ENCODE results near the gene ZNF451.

ZNF451 gene

DNA sequence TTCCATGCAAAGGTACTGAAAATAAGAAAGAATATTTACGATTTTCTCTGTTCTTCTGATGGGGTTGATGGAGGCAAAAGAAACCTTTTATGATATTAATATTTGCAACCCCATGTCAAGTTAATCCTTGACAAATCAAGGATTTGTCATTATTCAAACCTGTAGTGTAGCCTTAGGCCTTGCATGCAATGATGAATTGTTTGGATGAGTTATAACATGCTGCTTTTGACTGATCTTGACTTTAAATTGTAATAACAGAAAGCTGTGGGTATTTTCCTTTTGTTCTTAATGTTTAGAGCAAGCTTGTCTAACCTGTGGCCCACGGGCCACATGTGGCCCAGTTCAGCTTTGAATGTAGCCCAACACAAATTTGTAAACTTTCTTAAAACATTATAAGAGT is 69.1 kb downstream of the ZNF451 start:
- DNase-seq, result no peak

DNA sequence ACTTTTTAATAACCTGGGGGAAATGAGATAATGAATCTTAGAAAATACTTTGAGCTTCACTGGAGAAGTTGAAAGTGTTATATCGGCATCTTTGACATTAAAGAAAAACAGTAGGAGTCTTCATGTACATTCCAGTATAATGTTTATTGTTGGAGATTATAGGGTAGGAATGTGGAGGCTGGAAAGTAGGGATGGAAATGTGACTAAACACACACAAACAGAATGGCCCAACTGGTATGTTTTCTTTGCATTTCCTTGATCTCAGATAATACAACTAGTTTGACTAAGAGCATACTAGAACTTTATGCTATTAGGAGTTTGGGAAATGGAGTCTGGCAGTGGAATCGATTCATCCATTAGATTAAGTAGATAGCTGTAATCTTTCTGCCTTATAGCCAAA is 72.0 kb downstream of the ZNF451 start:
- DNase-seq, result no peak

DNA sequence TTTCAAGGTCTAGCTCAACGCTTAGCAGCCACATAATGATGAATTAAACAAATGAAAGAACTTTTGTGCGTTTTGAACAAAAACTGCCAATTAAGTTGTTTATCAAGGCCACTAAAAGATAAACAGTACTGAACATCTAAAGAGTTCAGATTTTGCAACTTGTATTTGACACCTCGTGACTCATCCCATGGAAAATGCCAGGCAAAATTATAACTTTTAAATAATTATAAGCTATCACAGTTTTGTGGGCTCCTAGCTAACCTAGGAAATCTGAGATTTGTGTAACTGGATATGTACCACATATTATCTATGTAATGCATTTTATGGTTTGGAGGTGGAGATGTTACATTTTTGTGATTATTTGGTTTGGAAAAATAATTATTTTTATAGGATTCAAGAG is 72.5 kb downstream of the ZNF451 start:
- no peak for DNase-seq

DNA sequence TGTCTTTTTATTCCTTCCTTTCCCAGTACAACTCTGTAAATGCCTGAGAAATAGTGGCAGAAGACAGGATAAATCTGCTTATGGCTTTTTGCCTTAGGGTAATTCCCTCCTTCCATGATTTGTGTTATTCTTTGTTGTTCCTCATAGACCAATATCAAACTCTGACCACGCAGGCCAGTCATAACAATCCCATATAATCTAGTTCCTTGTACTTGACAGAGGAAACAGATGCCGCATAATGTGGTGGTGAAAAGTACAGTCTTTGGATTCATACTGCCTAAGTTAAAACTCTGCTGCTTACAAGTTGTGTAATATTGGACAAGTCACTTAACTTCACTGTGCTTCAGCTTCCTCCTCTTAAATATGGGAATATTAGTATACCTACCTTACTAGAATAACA is 74.0 kb downstream of the ZNF451 start:
- no peak for DNase-seq

DNA sequence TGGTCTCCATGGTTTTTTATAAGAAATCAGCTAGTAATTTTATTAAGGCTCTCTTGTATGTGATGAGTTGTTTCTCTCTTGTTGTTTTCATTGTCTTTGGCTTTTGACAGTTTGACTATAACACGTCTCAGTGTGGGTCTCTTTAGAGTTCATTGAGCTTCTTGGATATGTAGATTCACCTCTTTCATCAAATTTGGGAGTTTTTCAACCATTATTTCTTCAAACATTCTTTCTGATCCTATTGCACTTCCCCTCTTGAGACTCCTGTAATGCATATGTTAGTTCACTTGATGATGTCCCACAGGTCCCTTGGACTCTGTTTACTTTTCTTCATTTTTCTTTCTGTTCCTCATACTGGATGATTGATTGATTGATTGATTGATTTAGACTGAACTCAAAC is 75.1 kb downstream of the ZNF451 start:
- no peak for DNase-seq

DNA sequence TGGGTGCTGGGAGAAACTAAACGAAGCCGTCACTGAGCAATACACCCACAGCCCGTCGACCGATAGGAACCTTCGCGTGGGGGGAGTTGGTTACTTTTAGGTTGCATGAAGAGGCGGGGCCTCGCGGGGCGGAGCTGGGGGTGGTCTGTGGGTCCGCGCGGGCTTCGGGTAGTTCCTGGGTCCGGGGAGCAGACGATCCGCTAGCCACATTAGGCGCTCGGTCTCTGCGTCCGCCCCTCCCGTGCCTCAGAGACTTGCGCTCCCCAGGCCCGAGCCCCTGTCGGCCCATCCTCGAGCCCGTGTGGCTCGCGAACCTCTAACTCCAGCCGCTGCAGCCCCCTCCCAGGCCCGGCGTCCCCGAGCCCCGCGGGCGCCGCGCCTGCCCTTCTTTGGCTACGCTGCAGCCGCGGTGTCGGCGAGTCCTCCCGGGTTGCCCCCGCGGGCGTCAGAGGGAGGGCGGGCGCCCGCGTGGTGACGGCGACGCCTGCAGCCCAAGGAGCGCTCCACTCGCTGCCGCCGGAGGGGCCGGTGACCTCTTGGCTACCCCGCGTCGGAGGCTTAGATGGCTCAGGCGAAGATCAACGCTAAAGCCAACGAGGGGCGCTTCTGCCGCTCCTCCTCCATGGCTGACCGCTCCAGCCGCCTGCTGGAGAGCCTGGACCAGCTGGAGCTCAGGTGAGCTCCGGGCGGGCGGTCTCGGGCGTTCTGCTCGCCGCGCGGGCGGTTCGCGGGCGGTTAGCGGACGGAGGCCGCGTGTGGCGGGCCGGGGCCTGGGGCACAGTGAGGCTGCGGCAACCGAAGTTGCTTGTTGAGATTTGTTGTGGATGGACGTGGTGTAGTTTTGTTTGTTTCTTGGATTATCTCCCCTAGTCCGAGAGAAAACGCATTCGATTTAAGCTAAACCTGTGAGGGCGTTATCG is 82.4 kb downstream of the ZNF451 start, which contains the start of gene BAG2:
TSS of gene BAG2 (plus strand) at position 191 of the 920 bp plus-strand sequence. CDS start at position 563, 372 bp downstream.
- DNase-seq, result no peak

DNA sequence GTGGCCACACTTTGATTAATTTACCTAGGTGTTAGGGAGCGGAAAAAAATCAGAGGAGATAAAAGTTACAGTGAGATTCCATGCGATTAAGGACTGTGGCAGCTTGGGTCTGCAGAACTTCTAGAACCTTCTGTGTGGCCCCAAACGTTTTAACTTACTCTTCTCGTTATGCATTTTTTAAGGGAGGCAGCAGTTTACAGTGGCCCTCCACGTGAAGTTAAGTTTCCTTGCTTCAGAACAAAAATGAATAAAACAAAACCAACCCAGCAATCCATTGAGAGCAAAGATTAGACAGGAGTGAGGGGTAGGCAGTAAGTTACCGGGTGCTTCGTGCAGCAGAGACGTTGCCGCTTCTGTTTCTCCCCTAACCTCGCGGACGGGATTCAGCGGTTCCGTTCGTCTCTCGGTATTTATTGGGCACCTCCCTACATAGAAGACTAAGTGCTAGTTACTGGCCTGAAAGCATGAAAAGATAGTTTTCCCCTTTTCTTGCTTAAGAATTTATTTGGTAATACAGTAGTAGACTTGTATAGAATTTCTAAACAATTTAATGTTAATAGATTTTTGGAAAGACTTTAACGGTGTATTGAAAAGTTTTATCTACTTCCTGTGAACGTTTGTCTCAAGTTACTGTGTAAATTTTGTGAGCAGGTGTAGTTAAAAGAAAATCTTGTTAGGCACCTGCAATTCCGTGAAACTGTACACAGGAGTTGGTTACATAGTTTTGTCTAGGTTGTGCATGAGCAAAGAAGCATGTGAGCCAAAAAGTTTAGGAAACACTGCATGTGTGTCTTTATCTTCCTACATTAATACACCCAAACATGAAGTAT is 83.3 kb downstream of the ZNF451 start:
- DNase-seq, result no peak

DNA sequence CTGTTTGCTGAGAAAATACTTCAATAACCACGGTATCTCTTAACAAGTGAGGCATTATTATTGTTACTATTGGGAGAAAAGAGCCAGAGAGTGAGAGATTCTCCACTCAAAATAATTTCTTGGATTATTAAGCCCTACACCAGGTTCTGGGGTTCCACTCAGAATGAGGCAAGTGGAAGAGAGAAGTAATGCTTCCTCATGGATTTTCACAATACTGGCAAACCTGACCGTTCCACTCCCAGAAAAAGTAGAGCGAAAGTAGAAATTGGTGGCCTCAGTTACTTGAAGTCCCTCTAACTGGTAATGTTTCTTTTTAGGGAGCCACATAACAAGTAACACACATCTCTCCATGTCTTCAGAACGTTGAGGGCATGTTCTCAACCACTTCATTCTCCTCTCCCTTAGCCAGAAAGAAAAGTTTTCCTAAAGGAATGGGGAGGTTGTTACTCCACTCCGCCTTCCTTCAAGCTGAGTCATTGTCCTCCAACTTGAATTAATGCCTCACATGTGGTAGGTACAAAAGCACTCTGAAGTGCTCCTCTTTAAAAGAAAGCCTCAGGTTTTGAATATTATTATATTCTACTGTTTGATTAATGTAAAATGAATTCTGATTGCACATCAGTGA is 84.0 kb downstream of the ZNF451 start:
- DNase-seq, result no peak

DNA sequence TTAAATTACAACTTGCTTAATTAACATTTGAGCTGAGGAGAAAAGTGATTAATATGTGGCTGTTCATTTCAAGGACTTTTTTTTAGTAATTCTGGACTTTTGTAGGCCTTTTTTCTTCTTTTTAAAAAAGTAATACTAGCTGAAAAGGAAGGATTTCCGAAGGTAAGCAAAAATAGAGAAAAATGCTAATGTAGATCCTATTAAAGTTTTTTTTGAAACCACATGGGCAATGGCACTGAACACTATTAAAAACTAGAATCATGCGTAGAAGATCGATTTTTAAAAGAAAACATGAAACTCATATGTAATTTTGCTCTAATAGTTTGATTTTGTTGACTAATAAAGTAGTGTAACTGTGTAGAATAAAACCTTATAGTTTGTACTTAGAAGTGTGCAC is 84.5 kb downstream of the ZNF451 start:
- DNase-seq, result no peak

DNA sequence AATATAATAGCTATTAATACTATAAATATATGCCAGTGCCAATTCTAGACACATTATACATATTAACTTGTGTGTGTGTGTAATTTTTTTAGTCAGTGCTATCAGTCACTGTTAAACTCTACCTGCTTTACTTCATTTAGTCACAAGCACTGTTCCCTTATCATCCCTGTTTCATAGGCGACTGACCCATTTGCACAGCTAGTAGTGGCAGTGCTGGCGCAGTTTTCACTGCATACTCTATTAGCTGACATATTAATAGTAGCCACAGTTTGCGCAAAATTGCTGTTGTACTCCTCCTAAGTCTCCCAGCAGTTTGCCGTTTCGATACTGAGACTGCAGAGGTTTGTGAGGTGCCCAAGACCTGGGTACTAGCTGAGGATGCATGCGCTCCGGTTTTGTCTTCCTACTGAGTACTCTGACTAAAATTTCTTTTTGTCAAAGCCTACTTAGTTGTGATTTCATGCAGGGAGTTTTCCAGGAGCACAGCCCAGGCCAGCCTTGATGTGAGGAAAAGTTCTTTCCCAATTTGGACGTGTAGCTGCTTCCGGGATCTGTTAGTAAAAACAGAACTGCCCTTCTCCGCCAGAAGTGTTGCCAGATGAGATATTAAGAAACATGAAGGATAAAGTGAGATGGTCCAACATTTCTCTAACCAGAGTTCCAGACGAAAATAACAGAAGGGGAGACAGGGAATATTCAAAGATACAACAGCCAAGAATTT is 87.7 kb downstream of the ZNF451 start:
- DNase-seq, result no peak

DNA sequence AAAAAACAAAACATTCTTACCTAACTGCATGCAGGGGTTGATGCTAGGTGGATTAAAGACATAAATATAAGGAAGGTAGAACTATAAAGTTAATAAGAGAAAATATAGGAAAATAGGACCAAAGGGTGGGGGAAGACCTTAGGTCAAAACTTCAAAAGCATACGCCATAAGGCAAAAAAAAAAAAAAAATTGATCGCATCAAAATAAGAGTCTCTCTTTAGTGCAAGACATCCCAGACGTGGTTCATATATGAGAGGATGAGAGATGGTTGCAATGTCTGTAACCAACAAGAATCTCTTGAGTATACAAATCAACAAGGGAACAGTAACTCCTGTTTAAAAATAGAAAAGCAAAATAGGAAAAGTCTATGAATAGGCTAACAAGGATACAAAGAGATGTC is 90.6 kb downstream of the ZNF451 start:
- no peak for DNase-seq

DNA sequence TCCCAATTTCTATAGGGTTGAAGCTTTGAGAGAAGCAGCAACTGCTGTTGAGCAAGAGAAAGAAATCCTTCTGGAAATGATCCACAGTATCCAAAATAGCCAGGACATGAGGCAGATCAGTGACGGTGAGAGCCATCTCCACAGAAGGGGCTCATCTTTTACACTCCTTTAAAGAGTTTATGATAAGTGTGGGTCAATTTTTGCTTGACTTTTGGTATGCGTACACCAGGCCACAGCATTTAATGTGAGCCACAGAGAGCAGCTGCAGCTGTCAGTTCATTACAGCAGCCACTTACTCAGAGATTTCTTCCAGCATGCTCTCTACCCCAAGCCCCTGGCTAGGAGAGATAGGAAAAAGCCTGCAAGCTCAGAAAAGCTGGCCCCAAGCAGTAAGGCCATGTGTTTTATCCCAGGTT is 92.0 kb downstream of the ZNF451 start:
- no peak for DNase-seq

DNA sequence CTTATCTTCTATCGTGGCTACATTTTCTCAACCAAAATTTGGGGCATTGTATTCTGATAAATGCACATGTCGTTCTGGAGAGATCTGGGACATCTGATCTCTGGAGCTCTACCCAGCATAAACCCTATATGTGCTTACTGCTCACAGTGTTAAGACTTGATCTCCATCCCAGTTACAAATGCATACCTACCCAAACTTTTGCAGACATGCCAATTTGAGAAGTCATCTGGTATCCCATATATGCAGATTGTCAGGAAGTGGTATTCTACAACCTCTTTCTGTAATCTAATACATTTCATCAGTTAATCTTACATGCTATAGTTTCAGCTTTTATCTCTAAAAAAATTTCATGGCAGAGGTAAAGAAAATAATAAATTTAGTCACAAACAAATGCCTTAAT is 93.3 kb downstream of the ZNF451 start:
- DNase-seq, result no peak

DNA sequence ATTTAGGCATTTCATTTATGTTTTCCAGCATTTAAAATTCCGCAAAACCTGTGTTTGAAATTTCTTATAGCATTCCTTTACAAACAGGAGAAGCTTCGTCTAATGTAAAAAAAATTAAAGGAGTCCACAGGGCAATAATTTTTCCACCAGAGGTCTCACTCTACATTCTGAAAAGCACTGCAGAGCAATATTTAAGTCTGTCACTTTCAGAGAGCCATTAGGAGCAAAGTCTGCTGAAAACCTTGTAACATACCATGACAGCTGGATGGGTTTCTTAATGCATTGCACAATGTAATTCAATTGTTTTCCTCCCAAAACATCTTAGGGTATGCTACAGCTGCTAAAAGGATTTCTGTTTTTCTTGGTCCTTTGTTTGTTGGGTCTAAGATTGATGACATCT is 100.2 kb downstream of the ZNF451 start:
- DNase-seq, result no peak

DNA sequence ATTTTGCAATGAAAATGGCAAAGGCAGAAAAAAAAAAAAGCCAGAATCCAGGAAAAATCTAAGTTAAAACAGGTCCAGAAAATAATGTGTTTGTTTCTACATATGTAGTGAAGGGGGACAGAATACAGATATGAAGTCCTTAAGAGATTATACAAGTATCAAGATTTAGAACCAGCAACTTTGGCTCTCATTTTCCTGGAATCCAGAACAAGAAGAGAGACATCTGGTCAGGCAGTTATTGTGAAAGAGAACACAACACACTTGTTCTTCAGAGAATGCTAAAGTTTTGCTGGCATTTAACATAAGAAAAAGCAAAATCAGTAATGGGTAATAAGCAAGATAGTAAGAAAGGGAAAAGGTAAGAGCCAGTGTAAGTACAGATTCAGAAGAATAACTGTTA is 103.2 kb downstream of the ZNF451 start:
- DNase-seq, result no peak

DNA sequence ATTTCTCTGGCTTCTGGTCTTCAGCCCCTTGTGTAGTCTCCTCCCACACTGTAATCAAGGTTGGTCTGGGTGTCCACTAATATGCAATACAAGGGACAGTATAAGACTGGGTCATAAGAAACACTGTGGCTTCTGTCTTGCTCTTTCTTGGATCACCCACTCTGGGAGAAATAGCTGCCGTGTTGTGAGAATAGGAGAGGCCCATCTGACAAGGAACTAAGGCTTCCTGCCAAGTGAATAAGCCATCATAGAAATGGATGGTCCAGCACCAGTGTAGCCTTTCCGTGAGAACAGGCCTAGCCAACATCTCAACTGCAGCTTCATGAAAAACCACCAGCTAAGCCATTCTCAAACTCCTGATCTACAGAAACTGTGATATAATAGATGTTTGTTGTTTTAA is 105.5 kb downstream of the ZNF451 start:
- no peak for DNase-seq

DNA sequence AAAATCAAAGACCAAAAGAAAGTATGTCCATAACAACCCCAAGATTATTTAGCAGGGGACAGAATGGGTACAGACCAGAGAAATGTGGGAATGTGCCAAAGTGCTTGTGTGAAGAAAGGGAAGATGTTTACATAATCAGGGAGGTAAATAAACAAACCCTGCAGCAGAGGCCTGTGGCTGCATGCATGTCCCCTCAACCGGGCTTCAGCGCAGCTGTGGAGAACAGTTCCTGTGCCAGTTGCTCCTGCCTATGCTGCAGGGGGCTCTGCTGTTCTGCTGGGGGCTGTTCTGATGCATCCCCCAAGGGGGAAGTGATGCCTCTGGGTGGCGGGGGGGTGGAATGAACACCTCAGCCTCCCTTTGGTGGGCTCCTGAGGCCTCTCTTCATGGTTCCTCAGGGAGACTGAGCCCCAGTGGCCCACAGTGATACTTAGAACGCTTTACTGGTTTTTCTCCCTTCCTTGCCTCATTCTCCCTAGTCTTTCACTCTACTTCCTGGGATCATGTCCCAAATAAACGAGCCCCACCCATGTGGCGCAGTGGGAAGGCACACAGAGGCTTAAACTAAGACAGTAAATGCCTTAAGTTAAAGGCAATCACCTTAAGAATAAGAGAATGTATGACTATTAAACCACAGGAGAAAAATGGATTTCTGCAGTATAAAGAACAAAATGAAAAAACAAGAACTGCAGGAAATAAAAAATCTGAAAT is 109.1 kb downstream of the ZNF451 start:
- DNase-seq, result no peak

DNA sequence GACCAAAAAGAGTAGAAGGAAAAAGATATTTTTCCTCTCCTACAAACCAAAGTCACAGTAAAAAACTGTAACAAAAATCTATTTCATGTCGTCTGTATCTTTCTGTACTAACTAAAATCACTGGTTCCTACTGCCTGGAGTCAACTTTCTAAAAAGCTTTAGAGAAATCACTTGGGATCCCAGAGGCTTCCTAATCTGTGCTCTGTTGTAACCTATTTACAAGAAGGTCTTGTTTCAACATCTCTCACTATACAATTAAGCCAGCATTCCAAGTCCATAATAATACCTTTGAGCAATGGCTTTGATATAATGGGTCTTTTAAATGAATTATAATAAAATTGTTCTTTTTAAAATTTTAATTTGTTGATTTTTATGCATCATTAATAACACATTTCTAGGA is 111.7 kb downstream of the ZNF451 start:
- DNase-seq, result no peak

DNA sequence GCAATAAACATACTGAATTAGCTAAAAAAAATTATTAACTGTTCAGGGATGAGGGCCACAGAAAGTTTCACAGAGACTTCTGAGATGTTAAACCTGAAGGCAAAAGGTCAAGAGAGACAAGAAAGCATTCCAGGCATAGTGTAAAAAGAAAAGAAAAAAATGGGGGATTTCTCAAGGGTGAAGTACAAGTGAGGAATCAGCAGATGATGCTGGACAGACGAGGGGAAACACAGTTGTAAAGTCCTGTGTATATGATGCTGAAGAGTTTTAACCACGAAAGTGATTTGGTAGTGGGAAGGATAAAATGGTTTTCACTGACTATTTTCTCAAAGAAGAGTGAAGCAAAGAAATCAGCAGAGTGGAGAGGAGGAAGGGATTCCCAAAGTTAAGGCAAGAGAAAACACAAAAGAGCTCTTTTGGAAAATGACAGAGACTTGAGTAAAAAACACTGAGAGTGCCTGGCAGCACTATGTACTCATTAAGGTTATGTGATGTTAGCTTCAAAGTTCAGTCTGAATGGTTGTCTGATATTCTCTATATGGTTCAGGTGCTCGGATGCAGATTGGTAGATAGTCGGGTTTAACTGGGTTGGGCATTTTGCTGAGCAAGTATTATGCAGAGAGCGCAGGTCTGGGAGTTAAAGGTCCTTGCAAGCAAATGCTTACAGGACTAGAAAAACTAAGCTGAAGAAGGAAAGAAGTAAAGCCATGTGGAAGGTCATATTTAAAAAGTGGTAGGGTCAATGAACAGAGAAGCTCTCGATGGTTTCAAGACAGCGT is 115.8 kb downstream of the ZNF451 start:
- DNase-seq, result no peak

DNA sequence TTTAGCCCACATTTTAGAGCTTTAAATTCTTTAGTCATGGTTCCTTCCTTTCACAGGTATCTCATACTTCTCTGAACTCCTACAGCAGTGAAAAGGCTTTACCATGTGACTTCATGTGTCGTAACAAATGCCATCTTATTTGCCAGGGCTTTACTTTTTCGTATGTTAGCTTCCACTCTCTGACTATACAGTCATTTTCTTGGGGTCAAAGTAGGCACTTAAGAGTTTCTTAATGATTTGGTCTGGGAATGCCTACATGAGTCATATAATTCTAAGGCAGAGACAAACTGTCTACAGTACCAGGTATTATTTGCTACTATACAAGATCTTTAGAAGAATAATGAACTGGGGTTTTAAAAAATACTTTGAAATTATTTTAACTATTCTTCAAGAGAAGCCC is 117.2 kb downstream of the ZNF451 start:
- no peak for DNase-seq

DNA sequence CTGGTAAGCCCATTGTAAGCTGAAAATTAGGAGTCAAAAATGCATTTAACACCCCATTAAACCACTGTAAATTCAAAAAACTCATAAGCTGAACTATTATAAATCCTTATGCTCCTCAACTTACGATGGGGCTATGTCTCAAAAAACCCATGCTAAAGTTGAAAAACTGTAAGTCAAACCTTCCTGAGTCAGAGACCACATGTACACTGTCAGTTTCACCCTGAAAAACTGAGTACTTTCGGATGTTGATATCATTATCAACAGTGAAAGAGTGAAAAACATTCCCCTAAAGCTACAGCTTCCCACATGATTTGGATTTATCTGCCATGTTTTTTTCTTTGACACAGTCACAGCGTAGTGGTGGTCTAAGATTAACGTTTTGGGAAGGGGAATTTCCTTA is 117.9 kb downstream of the ZNF451 start:
- no peak for DNase-seq

Data from NCI-H1436 treated with DMSO at 0.1 percent for 48 hours (cell line).